Measurements from ENCODE around the gene CYLC2.

CYLC2 gene

GRCh38 chr9:102995033-102995432, at the start of gene CYLC2:
Gene CYLC2, plus strand, starts transcription at chr9:102995333. Its CDS starts 48 bp downstream, at chr9:102995381.
- DNase-seq (ENCODE audit: low read depth): no peak

- DNase-seq (ENCODE audit: low read depth): no peak
Measured at GRCh38 chr9:102950346-102950745, 44.8 kb upstream of the CYLC2 start.

- no peak for DNase-seq (ENCODE audit: low read depth)
Measured at GRCh38 chr9:102966999-102967398, 28.1 kb upstream of the CYLC2 start.

GRCh38 chr9:102967979-102968378, 27.2 kb upstream of the CYLC2 start:
- DNase-seq (ENCODE audit: low read depth): no peak

- DNase-seq (ENCODE audit: low read depth): no peak
Measured at GRCh38 chr9:102972780-102973179, 22.4 kb upstream of the CYLC2 start.

- no peak for DNase-seq (ENCODE audit: low read depth)
Measured at GRCh38 chr9:102974530-102974929, 20.6 kb upstream of the CYLC2 start.

GRCh38 chr9:102975251-102975650, 19.9 kb upstream of the CYLC2 start:
- DNase-seq (ENCODE audit: low read depth): no peak

- no peak for DNase-seq (ENCODE audit: low read depth)
Measured at GRCh38 chr9:102985162-102985895, 9.8 kb upstream of the CYLC2 start.

- no peak for DNase-seq (ENCODE audit: low read depth)
Measured at GRCh38 chr9:102986425-102986824, 8.7 kb upstream of the CYLC2 start.

GRCh38 chr9:103003689-103004088, 8.6 kb downstream of the CYLC2 start:
- DNase-seq (ENCODE audit: low read depth): no peak

GRCh38 chr9:103014242-103014641, 19.1 kb downstream of the CYLC2 start:
- no peak for DNase-seq (ENCODE audit: low read depth)

GRCh38 chr9:103025796-103026195, 30.7 kb downstream of the CYLC2 start:
- DNase-seq (ENCODE audit: low read depth): no peak

- DNase-seq (ENCODE audit: low read depth): no peak
Measured at GRCh38 chr9:103037508-103038477, 42.7 kb downstream of the CYLC2 start.

- DNase-seq (ENCODE audit: low read depth): no peak
Measured at GRCh38 chr9:103041961-103042360, 46.8 kb downstream of the CYLC2 start.

Measured in stimulated activated CD4-positive, alpha-beta T cell treated with anti-CD3 and anti-CD28 coated beads, Interleukin-2, amount 100 ng/mL, for 4 hours (primary cell).